Measurements from ENCODE around the gene DPT. TPM values are rescaled to one million over a fixed set of nuclear protein-coding genes. Genes with fewer than 3 reads are reported as not detected.
A peak's percentile ranks its signal among the peaks of the same experiment; 100 is the strongest.

Gene DPT
- total RNA-seq, 1 donor from 2014 or later: under 0.01 TPM

- DNase-seq (ENCODE audit: low spot score in 2 of 2) (no peak), FAIRE-seq (no peak)
Measured at GRCh38 chr1:168739908-168740307, 10.9 kb upstream of the DPT start.

DNA sequence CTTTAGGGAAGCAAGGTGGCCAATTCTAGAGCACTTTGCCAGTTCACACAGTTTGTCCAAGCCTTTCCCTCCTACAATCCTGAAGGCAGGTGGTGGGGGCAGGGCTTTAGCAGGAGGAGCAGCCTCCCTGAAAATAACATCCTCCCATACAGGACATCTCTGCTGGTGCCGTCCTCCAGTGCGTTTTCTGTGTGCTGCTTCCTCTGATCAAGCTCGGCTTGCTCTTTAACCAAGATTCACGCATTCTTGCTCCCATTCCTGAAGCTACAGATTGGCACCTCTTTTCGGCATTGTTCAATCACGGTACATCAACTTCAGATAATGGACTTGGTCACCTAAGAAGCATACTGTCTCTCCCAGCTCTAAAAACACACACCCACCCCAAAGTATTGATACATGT, 7.5 kb upstream of the DPT start:
- FAIRE-seq (no peak), DNase-seq (ENCODE audit: low spot score in 2 of 2) (no peak)

DNA sequence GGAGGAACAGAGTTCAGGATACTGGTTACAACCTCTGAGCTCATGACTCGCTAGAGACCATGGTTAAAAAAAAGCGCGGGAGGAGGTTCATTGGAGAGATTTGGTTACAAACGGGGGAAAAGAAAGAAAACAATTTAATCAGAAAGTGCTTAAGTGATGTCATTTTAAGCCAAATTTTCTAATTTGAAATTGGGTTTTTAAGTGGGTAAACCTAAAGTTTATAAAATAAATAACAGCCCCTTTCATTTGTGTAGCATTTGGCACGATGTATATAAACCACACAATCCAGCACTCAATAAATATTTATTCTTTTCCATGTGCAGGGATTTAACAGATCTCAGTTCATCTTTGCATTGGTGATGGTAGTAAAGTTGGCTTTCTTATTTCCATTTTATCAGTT, 7.0 kb upstream of the DPT start:
- no peak for DNase-seq (ENCODE audit: low spot score in 2 of 2)
- FAIRE-seq: no peak

- DNase-seq (ENCODE audit: low spot score in 2 of 2) (no peak), FAIRE-seq (no peak)
Measured at GRCh38 chr1:168734946-168735345, 5.9 kb upstream of the DPT start.

DNA sequence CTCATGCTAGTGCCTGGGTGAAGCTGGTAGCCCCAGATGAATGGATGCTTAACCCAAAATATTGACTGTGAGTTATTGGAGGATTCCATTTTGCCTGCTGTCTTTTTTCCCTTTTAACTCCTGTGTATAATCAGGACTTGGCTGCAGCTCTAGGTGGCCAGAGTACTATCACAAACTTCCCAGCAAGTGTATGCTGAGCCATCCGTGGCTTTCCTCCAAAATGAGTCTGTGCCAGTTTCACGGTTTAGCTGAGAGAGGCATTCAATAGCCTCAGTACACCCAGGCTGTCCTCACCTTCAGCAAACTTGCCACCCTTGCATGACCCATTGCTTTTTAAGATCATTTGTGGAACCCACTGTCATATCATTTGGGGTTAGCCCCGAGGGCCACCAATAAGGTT, 5.3 kb upstream of the DPT start:
- no peak for FAIRE-seq

GRCh38 chr1:168733241-168733640, 4.2 kb upstream of the DPT start:
- no peak for FAIRE-seq
- DNase-seq (ENCODE audit: low spot score in 2 of 2): no peak

More for the DNA sequence above, 5.3 kb upstream of the DPT start:
- no peak for DNase-seq (ENCODE audit: low spot score in 2 of 2)

DNA sequence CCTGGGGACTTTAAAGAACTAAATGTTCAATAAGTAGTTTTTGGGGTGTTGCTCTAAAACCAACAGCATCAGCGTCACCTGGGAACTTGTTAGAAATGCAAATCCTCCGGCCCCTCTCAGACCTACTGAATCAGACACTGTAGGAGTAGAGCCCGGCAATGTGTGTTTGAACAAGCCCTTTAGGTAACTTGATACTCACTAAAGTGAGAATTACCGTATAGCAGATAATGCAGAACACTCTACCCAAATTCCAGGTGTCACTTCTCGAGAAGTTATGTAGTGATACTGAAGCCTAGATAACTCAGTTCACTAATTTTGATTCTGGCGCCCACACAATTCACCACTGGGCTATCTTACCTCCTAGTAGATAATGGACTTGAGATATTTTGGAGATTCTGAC, 3.7 kb upstream of the DPT start:
- DNase-seq (ENCODE audit: low spot score in 2 of 2): no peak
- no peak for FAIRE-seq

DNA sequence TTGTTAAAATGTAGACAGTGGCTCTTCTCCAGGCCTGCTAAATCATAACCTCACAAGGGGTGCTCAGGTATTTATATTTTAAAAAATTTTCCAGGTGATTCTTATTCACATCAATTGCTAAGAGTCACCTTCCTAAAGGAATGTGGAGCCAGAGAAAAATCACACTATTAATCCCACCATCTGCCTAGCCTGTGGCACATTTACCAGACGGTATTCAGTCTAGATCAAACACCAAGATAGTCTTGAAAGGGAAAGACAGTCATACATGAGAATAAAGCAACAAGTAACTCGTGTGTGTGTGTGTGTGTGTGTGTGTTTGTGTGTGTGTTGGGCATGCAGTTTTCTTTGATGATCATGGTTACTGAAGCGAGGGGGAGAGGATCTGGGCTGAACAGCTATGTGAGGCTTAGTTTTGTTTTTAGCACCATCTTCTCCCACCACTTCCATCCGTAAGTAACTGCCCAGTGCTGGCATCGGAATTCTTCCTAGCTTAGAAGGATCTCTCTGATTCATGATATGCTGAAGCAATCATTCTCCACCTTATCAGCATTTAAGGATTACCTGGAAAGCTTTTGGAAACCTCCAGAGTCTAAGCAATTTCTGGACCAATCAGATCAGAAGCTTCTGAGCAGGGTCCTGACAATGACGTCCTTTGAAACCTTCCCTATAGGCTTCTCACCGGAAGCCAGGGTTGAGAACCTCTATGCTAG, 2.4 kb upstream of the DPT start:
- no peak for FAIRE-seq
- no peak for DNase-seq (ENCODE audit: low spot score in 2 of 2)

DNA sequence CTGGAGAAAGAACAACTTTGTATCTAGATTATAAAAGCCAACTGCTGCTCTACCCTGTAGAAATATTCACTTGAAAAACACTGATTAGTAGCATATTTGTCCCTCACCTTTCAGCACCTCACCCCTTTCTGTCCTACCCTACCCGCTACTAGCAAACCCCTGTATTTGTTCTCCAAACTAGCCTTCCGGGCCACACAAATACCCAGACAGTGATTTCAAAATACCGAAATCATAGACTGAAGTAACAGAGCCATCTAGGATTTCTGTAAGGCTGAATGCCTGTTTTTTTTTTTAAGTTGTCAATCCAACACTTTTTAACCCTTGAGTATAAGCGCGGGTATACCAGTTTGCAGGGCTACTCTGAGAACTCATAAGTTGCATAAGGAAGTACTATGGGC, 398 bp upstream of the DPT start:
- FAIRE-seq (no peak), DNase-seq (ENCODE audit: low spot score in 2 of 2) (no peak)

DNA sequence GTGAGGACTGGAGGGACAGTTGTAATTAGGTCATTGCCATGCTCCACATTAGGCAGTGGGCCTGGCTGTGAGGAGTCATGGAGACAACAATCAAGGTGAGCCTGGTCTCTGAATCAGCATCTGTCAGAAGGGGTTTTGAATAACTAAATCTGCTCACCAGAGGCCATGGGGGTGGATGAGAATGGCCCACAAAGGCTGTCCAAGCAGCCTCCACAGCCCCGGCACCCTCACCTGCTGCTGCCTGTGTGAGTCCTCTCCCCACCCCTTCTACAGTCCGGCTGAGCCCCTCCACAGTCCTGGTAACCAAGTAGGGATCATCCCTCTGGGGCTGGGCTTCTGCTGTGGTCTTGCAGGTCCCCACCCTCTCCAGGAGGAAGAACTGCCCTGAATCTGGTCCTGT, 2.3 kb downstream of the DPT start:
- no peak for FAIRE-seq

DNA sequence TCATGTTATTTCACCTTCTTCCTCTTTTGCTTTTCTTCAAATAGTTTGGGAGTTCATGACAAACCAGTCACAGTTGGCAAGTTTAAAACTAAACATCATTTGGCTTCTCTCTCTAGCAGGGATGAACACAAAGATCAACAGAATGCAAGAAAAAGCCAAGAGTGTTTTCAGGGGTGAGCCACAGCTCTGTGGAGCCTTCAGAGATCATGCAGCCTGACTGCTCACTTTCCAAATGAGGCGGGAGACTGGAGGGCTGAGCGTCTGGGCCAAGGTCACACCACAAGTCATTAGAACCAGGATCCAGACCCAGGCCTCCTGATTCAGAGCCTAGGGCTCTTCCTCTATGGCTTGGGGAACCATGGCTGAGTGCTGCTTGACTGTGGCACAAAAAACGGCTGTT, 2.7 kb downstream of the DPT start:
- FAIRE-seq (no peak), DNase-seq (ENCODE audit: low spot score in 2 of 2) (no peak)

More for the DNA sequence above, 2.3 kb downstream of the DPT start:
- no peak for DNase-seq (ENCODE audit: low spot score in 2 of 2)

DNA sequence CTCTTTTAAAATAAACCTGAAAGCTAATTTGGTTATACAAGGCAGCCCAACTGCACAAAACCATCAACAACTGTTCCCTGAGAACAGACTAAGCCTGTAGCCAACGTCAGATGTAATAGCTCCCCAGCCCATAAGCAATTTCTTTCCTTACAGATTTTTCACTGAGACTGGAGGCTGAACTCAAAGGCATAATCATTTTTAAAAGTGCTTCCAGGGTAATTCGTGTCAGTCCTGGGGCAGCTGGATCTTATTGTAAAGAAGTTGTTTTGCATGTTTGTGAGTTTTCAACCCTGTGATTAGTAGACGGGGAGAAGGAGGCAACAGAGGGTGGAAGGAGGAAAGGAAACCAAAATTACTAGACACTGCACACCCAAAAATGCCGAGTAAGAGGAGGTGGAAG, 3.2 kb downstream of the DPT start:
- DNase-seq (ENCODE audit: low spot score in 2 of 2) (no peak), FAIRE-seq (no peak)

DNA sequence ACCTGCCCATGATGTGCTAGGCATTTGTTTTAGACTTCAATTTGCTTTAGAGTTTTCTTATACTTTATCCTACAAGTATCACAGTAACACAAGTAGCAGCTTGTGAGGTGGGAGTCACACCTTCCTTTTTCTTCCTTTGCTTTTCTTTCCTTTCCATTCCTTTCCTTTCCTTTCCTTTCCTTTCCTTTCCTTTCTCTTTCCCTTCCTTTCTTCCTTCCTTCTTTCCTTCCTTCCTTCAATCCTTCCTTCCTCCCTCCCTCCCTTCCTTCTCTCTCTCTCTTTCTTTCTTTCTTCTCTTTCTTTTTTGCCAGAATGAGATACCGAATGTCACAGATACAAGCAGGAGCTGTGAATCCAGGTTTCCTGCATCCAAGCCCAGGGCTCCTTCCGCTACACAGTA, 3.9 kb downstream of the DPT start:
- DNase-seq (ENCODE audit: low spot score in 2 of 2): no peak
- no peak for FAIRE-seq

DNA sequence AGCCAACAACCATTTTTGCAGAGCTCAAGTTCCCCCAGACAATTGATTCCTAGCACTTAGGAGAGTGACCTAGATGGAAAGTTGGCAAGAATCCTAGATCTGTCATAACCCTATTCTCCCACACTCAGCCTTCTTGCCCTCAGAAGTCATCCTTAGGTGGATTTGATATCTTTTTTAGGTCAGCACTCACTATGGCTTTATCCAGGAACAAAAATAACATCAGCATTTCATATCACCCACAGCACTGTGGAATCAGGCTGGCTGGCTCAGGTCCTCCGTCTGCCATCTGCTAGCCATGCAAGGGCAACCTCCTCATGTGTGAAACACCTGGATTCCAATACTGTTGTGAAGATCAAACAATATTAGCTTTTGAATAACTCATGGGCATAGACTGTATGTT, 6.0 kb downstream of the DPT start:
- DNase-seq (ENCODE audit: low spot score in 2 of 2) (peak in 1 of 2 donors; percentile 6), FAIRE-seq (no peak)

DNA sequence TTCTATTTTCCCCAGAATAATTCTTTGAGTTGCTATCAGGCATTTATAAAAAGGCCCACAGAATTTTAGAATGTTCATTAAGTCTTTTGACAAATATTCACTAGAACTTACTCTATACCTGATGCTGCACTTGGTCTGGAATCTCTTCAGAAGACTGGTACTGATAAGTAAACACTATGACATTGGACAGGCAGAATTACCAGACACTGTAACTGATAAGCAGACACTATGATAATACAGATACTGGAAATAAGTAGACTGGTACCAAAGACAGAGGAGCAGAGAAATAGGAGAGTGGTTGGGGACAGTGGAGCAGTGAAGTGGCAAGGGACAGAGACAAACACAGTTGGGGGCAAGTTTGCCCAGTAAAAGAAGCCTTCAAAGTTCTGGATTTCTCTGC, 8.2 kb downstream of the DPT start:
- FAIRE-seq (no peak), DNase-seq (ENCODE audit: low spot score in 2 of 2) (no peak)

DNA sequence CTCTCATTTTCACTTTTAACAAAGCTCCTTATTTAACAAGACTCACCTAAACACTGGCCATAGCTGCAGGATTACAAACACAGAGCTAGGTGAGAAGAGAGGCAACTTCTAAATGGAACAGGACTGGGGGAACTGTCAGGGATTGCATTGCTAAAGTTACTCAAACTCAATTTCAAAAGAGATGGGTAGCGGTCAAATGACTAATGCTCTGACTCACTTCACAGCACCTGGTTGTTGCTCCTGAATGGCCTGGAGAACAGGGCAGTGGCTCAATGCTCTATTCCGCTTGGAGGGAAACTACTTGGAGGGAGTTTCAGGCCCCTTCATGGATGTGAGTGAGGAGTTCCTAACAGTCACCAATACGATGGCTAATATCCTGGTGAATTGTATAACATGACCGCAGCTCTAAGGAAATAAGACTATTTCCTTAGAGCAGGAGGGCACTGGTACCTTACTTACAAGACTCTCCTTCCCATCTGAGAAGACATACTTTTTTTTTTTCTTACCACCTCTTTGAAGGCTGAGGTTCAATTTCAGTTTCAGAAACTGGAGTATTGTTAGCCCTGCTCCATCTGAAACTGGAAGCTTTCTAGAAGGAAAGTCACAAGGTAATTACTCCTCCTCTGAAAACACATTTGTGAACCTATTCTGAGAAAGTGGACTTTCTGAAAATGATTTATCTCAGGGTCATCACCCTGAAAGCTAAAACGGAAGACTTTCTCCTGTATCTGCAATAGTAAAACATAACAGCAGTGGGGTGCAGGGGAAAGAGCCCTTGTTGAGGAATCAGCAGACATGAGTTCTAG, 9.5 kb downstream of the DPT start:
- FAIRE-seq (no peak), DNase-seq (ENCODE audit: low spot score in 2 of 2) (no peak)

DNA sequence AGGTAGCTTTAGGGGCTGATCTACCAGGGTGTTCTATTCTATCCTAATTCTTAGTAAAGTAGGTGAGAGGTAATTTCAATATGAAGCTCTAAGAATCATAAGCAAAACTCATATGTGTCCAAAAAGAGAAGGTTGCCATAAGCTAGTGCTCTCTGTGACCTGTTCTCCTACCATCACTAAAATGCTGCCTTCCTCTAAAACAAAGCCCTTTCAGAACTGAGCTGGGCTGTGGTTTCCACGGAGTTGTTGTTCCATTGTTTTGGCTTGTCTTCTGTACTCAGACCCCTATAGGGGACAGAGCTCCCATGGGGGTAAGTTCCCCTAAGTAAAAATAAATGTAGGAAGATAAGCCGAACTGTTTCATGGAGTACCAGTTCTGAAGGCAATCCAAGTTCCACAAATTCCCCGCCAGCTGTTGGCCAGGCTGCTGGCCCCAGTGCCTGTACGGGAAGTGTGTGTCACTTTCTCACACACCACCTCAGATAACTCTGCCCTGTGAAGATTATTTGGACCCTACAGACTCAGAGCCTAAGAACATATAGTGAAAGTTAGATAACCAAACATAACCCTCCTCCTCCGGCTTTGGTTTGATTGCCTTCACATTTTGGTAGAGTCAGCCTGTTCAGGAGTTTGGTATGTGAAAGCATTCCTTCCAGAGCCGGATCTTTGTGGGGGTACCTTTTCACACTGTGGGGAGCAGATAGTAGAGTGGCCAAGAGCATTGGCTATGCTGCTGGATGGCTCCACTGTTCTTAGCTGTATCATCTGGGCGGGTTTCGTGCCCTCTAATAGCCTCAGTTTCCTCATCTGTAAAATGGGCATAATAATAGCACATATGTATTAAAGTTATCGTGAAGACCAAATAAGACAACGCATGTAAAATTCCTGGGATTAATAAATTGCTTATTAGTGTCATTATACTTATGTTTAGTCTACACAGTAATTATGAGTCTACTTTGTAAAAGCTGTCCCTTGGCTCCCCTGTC, 10.8 kb downstream of the DPT start:
- FAIRE-seq: no peak
- DNase-seq (ENCODE audit: low spot score in 2 of 2): no peak

- DNase-seq (ENCODE audit: low spot score in 2 of 2): no peak
- FAIRE-seq: no peak
Measured at GRCh38 chr1:168714012-168714411, 15.0 kb downstream of the DPT start.

- FAIRE-seq (no peak), DNase-seq (ENCODE audit: low spot score in 2 of 2) (peak in 1 of 2 donors; percentile 13)
Measured at GRCh38 chr1:168709405-168710363, 19.3 kb downstream of the DPT start.

Measured in frontal cortex (tissue), 4 donors.